AG04450 (cell line): Measurements from ENCODE around the gene ST6GALNAC3. TPM values are rescaled to one million over a fixed set of nuclear protein-coding genes. Genes with fewer than 3 reads are reported as not detected.

Source experiments
- CTCF ChIA-PET: fragments of 300-600, 350-600 bp; formaldehyde crosslinking; extraction: SDS; loops from one replicate; lab custom pipeline; 2022; ENCODE audit warnings: antibody characterized with exemption, inconsistent platforms; lab: Charles Lee
- POLR2A ChIA-PET: fragments of 350-600 bp; formaldehyde crosslinking; extraction: SDS; loops from one replicate; lab custom pipeline; 2021; ENCODE audit warnings: antibody characterized with exemption, inconsistent platforms; lab: Yijun Ruan, JAX
- DNase-seq: peaks from one replicate; pipeline ENCODE4 v3.0.0-alpha.2; 2011; ENCODE audit warnings: low read depth, low spot score
- H3K27ac ChIP-seq: one replicate; pipeline ENCODE4 v1.5.1; 2012; ENCODE audit warnings: low read depth, low read length, control low read depth
- H3K27me3 ChIP-seq: one replicate; pipeline ENCODE4 v1.6.0; 2012; ENCODE audit warnings: low read length; ENCODE audit not compliant: control insufficient read depth, insufficient read depth
- H3K4me3 ChIP-seq: 2 replicates; pipeline ENCODE4 v1.5.1; 2011; ENCODE audit warnings: mild to moderate bottlenecking, low read depth, low read length, control low read depth
- H3K9me3 ChIP-seq: 2 replicates; pipeline ENCODE4 v1.5.1; 2012; ENCODE audit warnings: low read length; ENCODE audit not compliant: control insufficient read depth, insufficient read depth
- CTCF ChIP-seq: IDR thresholded peaks from 2 replicates; pipeline ENCODE4 v1.5.1; 2011; ENCODE audit warnings: low read depth, low read length, control low read depth, inconsistent platforms
- polyA plus RNA-seq: library from polyadenylated mRNA; depleted of rRNA; stranded (reverse); fragments of >200 nt; gene quantifications from 2 replicates; pipeline ENCODE4 v1.2.3, GENCODE V29; 2011

The ST6GALNAC3 gene
- polyA plus RNA-seq, 1 experiment, result 2.1 TPM

GRCh38 chr1:76259270-76259669 is 184.7 kb downstream of the ST6GALNAC3 start:
- H3K27ac ChIP-seq, result no peak overlapping the region
- H3K4me3 ChIP-seq, result no peak overlapping the region
- ChIA-PET POLR2A (no interaction called here), CTCF (no interaction called here)
- no peak for DNase-seq
- TF ChIP-seq CTCF, result no peak
- H3K27me3 ChIP-seq, result no peaks in the 10 kb centered on the region
- H3K9me3 ChIP-seq, result no peaks in the 10 kb centered on the region

- DNase-seq, result no peak
- H3K4me3 ChIP-seq, result no peak overlapping the region
- no peak overlapping the region for H3K27ac ChIP-seq
- TF ChIP-seq CTCF, result no peak
- ChIA-PET CTCF (interaction anchor here (0.8 kb wide), 1 partner anchor 106 kb away, joined by 3 read pairs; no protein-coding TSS in a partner anchor), POLR2A (no interaction called here)
- H3K27me3 ChIP-seq, result no peaks in the 10 kb centered on the region
- H3K9me3 ChIP-seq, result no peaks in the 10 kb centered on the region
Observed at GRCh38 chr1:76260279-76260678, 185.7 kb downstream of the ST6GALNAC3 start.

GRCh38 chr1:76262601-76263000 is 188.1 kb downstream of the ST6GALNAC3 start:
- DNase-seq, result no peak
- no peaks in the 10 kb centered on the region for H3K27me3 ChIP-seq
- no peak for TF ChIP-seq CTCF
- POLR2A ChIA-PET, result no interaction called here
- no peak overlapping the region for H3K27ac ChIP-seq
- no peaks in the 10 kb centered on the region for H3K9me3 ChIP-seq
- CTCF ChIA-PET, result no interaction called here
- H3K4me3 ChIP-seq, result no peak overlapping the region

DNA sequence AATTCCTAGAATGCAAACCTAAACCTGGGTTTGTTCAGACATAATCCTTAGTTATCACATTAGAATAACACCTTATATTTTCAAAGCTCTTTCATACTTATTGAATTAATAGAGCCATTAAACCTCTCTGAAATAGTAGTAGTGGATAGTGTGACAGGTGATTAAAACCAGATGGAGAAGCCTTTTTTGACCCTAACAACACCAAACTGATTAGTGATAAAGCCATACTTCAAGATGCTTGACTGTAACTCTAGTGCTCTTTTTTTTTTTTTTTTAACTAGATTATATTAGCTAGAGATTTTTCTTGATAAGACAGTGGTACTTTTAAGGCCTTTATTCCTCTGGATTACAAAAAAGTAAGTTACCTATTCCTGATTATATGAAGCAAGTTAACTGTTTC is 190.1 kb downstream of the ST6GALNAC3 start:
- CTCF ChIA-PET, result no interaction called here
- POLR2A ChIA-PET, result no interaction called here
- H3K4me3 ChIP-seq, result no peak overlapping the region
- no peak overlapping the region for H3K27ac ChIP-seq
- H3K9me3 ChIP-seq, result no peaks in the 10 kb centered on the region
- TF ChIP-seq CTCF, result no peak
- no peaks in the 10 kb centered on the region for H3K27me3 ChIP-seq
- DNase-seq, result no peak

GRCh38 chr1:76266762-76267161 is 192.2 kb downstream of the ST6GALNAC3 start:
- no peak overlapping the region for H3K4me3 ChIP-seq
- CTCF ChIA-PET, result no interaction called here
- POLR2A ChIA-PET, result no interaction called here
- DNase-seq, result no peak
- no peaks in the 10 kb centered on the region for H3K9me3 ChIP-seq
- no peak overlapping the region for H3K27ac ChIP-seq
- no peaks in the 10 kb centered on the region for H3K27me3 ChIP-seq
- TF ChIP-seq CTCF, result no peak
